HepG2 (cell line): ENCODE results near the gene WDR3. TPM values are rescaled to one million over a fixed set of nuclear protein-coding genes. Genes with fewer than 3 reads are reported as not detected.

ENCODE experiments used
- BRCA1 ChIP-seq: sonication (generic); formaldehyde crosslinking; IDR thresholded peaks from 2 replicates; pipeline ENCODE4 v1.4.0; 2020; ENCODE audit warnings: missing genetic modification reagents
- CREB1 ChIP-seq, 2 experiments: fragments of 450-650 bp in 1 of 2; IDR thresholded peaks; 2 replicates each; pipeline ENCODE4 v1.6.1; 2016 to 2017; ENCODE audit warnings: control low read depth in 1 of 2, mild to moderate bottlenecking in 1 of 2, missing compliant biosample characterization in 1 of 2, missing genetic modification characterization in 1 of 2
- FOXK1 ChIP-seq: sonication (generic); formaldehyde crosslinking; IDR thresholded peaks from 2 replicates; pipeline ENCODE4 v1.4.0; 2020; ENCODE audit warnings: low read depth, missing genetic modification reagents, borderline replicate concordance
- GTF2F1 ChIP-seq: fragments of 150-350 bp; IDR thresholded peaks from 2 replicates; pipeline ENCODE4 v1.6.1; 2014; ENCODE audit warnings: low read length
- HMG20A ChIP-seq: IDR thresholded peaks from 2 replicates; pipeline ENCODE4 v1.6.1; 2016; ENCODE audit warnings: borderline replicate concordance
- HNF4A ChIP-seq: sonication (generic); formaldehyde crosslinking; IDR thresholded peaks from 2 replicates; pipeline ENCODE4 v1.4.0; 2020; ENCODE audit warnings: missing genetic modification reagents
- MYC ChIP-seq: sonication (generic); formaldehyde crosslinking; IDR thresholded peaks from 2 replicates; pipeline ENCODE4 v1.9.0; 2021; ENCODE audit warnings: missing genetic modification reagents, borderline replicate concordance
- TBX2 ChIP-seq: sonication (generic); formaldehyde crosslinking; IDR thresholded peaks from 2 replicates; pipeline ENCODE4 v1.5.0; 2020; ENCODE audit warnings: missing genetic modification reagents, mild to moderate bottlenecking, borderline replicate concordance
- ZFX ChIP-seq: sonication (generic); formaldehyde crosslinking; IDR thresholded peaks from 2 replicates; pipeline ENCODE4 v1.4.0; 2020; ENCODE audit warnings: mild to moderate bottlenecking, low read depth, missing genetic modification reagents, moderate library complexity
- ZNF703 ChIP-seq: sonication (generic); formaldehyde crosslinking; IDR thresholded peaks from 2 replicates; pipeline ENCODE4 v1.5.1; 2020; ENCODE audit warnings: missing genetic modification reagents, mild to moderate bottlenecking, moderate library complexity, borderline replicate concordance
- ZNF746 ChIP-seq: sonication (generic); formaldehyde crosslinking; IDR thresholded peaks from 2 replicates; pipeline ENCODE4 v1.8.0; 2022; ENCODE audit warnings: mild to moderate bottlenecking, missing genetic modification reagents
- polyA plus RNA-seq, 8 experiments: library from polyadenylated mRNA; depleted of rRNA in 3 of 8; stranded (reverse) in 7 of 8; unstranded in 1 of 8; fragments of >200 nt; fragmentation: Illumina TruSeq in 4 of 8; extraction: Trizol in 4 of 8; gene quantifications; 2 replicates each; pipeline versions ENCODE4 v1.2.1 to v1.2.3, GENCODE V29; 2011 to 2016; ENCODE audit warnings: low read depth in 4 of 8, missing spikeins in 1 of 8, mixed read lengths in 1 of 8; ENCODE audit not compliant: insufficient read depth in 1 of 8
- total RNA-seq, 5 experiments: library from RNA; depleted of rRNA; stranded (reverse); fragments of >200 nt; fragmentation: Illumina TruSeq; extraction: Trizol; gene quantifications; 2 replicates each; pipeline ENCODE4 v1.2.3, GENCODE V29; 2016; ENCODE audit warnings: low read depth in 1 of 5
- TF ChIP-seq, protein P1 (sequence below): sonication (generic); formaldehyde crosslinking; IDR thresholded peaks from 2 replicates; pipeline ENCODE4 v1.4.0; 2020; ENCODE audit warnings: missing genetic modification reagents
- TF ChIP-seq, protein P2 (sequence below): sonication (generic); formaldehyde crosslinking; IDR thresholded peaks from 2 replicates; pipeline ENCODE4 v1.5.1; 2020; ENCODE audit warnings: mild to moderate bottlenecking, missing genetic modification reagents

Gene WDR3
- total and polyA plus RNA-seq, 2 of the 13 experiments (the other 11 are each of a cell fraction or from before 2014, with no cell fraction given): 15.9 to 55.5 TPM

DNA sequence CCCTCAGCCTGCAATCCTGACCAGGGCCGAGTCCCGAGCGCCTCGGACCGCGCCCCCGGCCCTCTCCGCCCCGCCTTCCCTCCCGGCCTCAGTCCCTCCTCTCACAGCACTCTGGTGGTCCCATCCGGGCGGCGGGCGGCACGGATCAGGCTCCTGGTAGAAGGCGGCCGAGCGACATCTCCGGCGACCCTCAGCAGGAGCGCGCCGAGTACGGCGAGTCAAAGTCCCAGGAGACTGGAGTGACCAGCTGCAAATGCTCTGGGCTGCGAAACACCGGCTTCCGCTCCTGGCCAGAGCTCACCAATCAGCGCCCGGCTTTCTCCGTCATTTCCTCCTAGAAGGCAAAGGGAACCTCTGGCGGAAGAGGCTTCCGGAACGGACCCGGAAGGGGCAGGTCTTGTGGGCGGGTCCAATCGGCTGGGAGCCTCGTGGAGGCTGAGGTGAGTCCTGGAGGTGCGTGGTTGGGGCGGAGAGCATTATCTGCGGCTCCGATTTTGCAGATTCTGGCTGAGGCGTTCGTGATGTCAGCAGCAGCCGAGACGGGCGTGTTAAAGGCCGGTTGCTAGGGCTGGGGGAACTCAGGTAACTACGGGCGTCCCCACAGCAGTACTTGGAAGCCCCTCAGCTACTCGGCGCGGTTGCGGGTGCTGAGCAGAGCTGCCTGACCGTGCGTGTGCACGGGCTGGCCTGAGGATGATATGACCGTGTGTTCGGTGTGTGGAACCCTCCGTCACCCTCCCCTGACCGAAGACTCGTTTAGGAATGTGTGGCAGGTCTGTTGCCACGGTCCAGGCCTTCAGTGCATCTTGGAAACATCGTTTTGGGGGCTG is at the start of gene WDR3, which contains the start of gene GDAP2 (continued):
- TF ChIP-seq, protein P1, sequence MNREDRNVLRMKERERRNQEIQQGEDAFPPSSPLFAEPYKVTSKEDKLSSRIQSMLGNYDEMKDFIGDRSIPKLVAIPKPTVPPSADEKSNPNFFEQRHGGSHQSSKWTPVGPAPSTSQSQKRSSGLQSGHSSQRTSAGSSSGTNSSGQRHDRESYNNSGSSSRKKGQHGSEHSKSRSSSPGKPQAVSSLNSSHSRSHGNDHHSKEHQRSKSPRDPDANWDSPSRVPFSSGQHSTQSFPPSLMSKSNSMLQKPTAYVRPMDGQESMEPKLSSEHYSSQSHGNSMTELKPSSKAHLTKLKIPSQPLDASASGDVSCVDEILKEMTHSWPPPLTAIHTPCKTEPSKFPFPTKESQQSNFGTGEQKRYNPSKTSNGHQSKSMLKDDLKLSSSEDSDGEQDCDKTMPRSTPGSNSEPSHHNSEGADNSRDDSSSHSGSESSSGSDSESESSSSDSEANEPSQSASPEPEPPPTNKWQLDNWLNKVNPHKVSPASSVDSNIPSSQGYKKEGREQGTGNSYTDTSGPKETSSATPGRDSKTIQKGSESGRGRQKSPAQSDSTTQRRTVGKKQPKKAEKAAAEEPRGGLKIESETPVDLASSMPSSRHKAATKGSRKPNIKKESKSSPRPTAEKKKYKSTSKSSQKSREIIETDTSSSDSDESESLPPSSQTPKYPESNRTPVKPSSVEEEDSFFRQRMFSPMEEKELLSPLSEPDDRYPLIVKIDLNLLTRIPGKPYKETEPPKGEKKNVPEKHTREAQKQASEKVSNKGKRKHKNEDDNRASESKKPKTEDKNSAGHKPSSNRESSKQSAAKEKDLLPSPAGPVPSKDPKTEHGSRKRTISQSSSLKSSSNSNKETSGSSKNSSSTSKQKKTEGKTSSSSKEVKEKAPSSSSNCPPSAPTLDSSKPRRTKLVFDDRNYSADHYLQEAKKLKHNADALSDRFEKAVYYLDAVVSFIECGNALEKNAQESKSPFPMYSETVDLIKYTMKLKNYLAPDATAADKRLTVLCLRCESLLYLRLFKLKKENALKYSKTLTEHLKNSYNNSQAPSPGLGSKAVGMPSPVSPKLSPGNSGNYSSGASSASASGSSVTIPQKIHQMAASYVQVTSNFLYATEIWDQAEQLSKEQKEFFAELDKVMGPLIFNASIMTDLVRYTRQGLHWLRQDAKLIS (CRISPR knock-in tag): no peak
- TF ChIP-seq TBX2 (CRISPR knock-in tag): peak; percentile 64
- TF ChIP-seq MYC (CRISPR knock-in tag): peak; percentile 97
- TF ChIP-seq ZNF746 (CRISPR knock-in tag): peak; percentile 24; the same call in 1 of the 2 replicates
- TF ChIP-seq CREB1 (IDR thresholded peaks at IDR 0.05): peak; percentile 74
- TF ChIP-seq CREB1 (CRISPR knock-in tag; IDR thresholded peaks at IDR 0.05): peak; percentile 94
- no peak for TF ChIP-seq GTF2F1
- no peak for TF ChIP-seq ZNF703 (CRISPR knock-in tag)
- TF ChIP-seq, protein P2, sequence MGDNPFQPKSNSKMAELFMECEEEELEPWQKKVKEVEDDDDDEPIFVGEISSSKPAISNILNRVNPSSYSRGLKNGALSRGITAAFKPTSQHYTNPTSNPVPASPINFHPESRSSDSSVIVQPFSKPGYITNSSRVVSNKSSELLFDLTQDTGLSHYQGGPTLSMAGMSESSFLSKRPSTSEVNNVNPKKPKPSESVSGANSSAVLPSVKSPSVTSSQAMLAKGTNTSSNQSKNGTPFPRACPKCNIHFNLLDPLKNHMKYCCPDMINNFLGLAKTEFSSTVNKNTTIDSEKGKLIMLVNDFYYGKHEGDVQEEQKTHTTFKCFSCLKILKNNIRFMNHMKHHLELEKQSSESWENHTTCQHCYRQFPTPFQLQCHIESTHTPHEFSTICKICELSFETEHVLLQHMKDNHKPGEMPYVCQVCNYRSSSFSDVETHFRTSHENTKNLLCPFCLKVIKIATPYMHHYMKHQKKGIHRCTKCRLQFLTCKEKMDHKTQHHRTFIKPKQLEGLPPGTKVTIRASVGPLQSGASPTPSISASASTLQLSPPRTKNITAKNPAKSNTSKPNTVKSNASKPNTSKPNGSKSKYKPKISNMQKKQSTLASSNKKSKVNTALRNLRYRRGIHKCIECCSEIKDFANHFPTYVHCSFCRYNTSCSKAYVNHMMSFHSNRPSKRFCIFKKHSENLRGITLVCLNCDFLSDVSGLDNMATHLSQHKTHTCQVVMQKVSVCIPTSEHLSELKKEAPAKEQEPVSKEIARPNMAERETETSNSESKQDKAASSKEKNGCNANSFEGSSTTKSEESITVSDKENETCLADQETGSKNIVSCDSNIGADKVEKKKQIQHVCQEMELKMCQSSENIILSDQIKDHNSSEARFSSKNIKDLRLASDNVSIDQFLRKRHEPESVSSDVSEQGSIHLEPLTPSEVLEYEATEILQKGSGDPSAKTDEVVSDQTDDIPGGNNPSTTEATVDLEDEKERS (CRISPR knock-in tag): 0 out of 2 replicates have a peak, but pooled peaks have one; percentile 29
- TF ChIP-seq HNF4A (CRISPR knock-in tag): peak; percentile 17; the same call in 1 of the 2 replicates
- TF ChIP-seq ZFX (CRISPR knock-in tag): peak; percentile 85
- peak; percentile 47; the same call in 1 of the 2 replicates for TF ChIP-seq FOXK1 (CRISPR knock-in tag)
- TF ChIP-seq HMG20A: no peak; the same call in 1 of the 2 replicates
- TF ChIP-seq BRCA1 (CRISPR knock-in tag): peak; percentile 90
